ENCODE results near the gene SP4. TPM values are rescaled to one million over a fixed set of nuclear protein-coding genes. Genes with fewer than 3 reads are reported as not detected.

Gene SP4
- 1 to 10 TPM; 2.6 to 7.3 (median 6.2) TPM for total RNA-seq

DNA sequence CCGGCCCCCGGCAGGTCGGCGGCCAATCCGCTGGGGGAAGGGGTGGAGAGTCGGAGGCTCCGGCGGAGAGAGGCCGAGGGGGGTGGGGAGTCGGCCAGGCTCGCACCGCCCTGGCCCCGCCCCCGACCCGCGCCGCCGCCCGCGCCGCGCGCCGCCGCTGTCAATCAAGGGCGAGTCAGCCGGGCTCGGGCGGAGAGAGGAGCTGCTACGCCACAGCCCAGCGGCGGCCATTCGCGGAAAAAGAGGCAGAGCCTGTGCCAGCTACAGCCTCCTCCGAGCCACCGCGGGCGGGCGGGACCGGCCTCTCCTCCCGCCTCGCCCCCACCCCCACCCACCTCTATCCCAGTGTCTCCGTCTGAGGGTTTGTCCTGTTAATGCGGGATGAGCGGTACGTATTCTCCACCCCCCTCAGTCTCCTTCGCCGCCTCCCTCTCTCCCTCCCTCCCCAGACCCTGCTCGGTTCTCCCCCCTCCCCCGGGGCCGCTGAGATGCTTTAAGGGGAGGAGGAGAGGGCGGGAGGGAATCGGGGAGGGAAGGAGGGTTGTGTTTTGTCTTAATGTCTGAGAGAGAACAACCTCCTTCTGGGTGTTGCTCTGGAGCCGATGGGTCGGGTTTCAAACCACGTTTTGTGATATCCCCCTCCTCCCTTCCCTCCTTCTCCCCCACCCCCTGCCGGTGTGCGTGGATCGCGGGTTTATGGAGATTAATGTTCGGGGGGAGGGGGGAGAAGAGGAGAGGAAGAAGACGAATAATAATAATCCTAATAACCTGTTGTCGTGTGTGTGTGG, at the start of gene SP4:
Gene SP4, plus strand, starts transcription at position 213 of the 788 bp plus-strand sequence. Its CDS starts 169 bp downstream, at position 382.
- Histone ChIP-seq H3K27me3 (no peaks in the 10 kb centered on the region), H3K4me1 (peaks cover 4 to 40% (median 11%) of the 10 kb centered on the region in 4 donors), H3K9me3 (no peaks in the 10 kb centered on the region), H3K27ac (peak within 1 kb of the TSS; percentile 95 to 100 (median 98)), H3K4me3 (peak within 1 kb of the TSS; percentile 67 to 99 (median 91)), H3K36me3 (no peaks in the 10 kb centered on the region)
- DNase-seq: peak; percentile 97
- intact Hi-C loops (cut with DNase I; ENCODE audit: low total_unique reads) (loop anchor here (10.0 kb wide), 1 partner anchor 633 kb away; no protein-coding TSS in a partner anchor), in situ Hi-C loops (cut with MboI; ENCODE audit: low pct_ligation_motif_present in 1 of 4, low pct_unique_long_range_greater_than_20kb in 1 of 4, low sequenced_read_pairs in 3 of 4) (no loop called here)
- 0% methylated on average over 4 to 29 of the region's 63 CpGs for WGBS, 2 donors (ENCODE audit: low coverage in 1 of 2)
- TF ChIP-seq EP300 (IDR thresholded peaks at IDR 0.05; ENCODE audit: low read depth) (no peak), POLR2A (IDR thresholded peaks at IDR 0.05) (no peak), POLR2AphosphoS5 (IDR thresholded peaks at IDR 0.05) (peak; percentile 34 to 81 (median 50)), CTCF (IDR thresholded peaks at IDR 0.05) (no peak)

- 20 to 25% methylated on average over 2 of the region's 2 CpGs for WGBS, 2 donors (ENCODE audit: low coverage in 1 of 2)
- Histone ChIP-seq H3K9me3 (no peaks in the 10 kb centered on the region), H3K36me3 (no peaks in the 10 kb centered on the region), H3K4me1 (no peaks in the 10 kb centered on the region), H3K4me3 (no peak overlapping the region), H3K27me3 (no peaks in the 10 kb centered on the region), H3K27ac (no peak overlapping the region)
- in situ Hi-C loops (cut with MboI; ENCODE audit: low pct_ligation_motif_present in 1 of 4, low pct_unique_long_range_greater_than_20kb in 1 of 4, low sequenced_read_pairs in 3 of 4): no loop called here
- no peak for DNase-seq
- TF ChIP-seq POLR2A (IDR thresholded peaks at IDR 0.05) (no peak), POLR2AphosphoS5 (IDR thresholded peaks at IDR 0.05) (no peak), EP300 (IDR thresholded peaks at IDR 0.05; ENCODE audit: low read depth) (no peak), CTCF (IDR thresholded peaks at IDR 0.05) (no peak)
- intact Hi-C loops (cut with DNase I; ENCODE audit: low total_unique reads): loop anchor here (10.0 kb wide), 1 partner anchor 1821 kb away; no protein-coding TSS in a partner anchor
These were observed 44.4 kb upstream of the SP4 start for GRCh38 chr7:21383227-21384220.

- WGBS, 2 donors (ENCODE audit: low coverage in 1 of 2): 21 to 22% methylated on average over 2 of the region's 2 CpGs
- TF ChIP-seq POLR2A (IDR thresholded peaks at IDR 0.05): no peak
- TF ChIP-seq POLR2AphosphoS5 (IDR thresholded peaks at IDR 0.05): no peak
These were observed 33.9 kb upstream of the SP4 start for GRCh38 chr7:21393937-21394336.

DNA sequence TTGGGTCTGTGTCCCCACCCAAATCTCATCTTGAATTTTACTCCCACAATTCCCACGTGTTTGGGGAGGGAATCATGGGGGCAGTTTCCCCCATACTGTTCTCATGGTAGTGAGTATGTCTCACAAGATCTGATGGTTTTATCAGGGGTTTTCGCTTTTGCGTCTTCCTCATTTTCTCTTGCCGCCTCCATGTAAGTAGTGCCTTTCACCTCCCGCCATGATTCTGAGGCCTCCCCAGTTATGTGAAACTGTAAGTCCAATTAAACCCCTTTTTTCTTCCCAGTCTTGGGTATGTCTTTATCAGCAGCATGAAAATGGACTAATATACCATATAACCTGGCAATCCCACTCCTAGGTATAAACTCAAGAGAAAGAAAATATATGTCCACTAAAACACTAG, 25.9 kb upstream of the SP4 start:
- Histone ChIP-seq H3K27me3 (no peaks in the 10 kb centered on the region), H3K4me1 (no peaks in the 10 kb centered on the region), H3K4me3 (no peak overlapping the region), H3K36me3 (no peaks in the 10 kb centered on the region), H3K9me3 (no peaks in the 10 kb centered on the region), H3K27ac (no peak overlapping the region)
- intact Hi-C loops (cut with DNase I; ENCODE audit: low total_unique reads) (no loop called here), in situ Hi-C loops (cut with MboI; ENCODE audit: low pct_ligation_motif_present in 1 of 4, low pct_unique_long_range_greater_than_20kb in 1 of 4, low sequenced_read_pairs in 3 of 4) (no loop called here)
- no peak for TF ChIP-seq CTCF (IDR thresholded peaks at IDR 0.05)
- no peak for TF ChIP-seq POLR2A (IDR thresholded peaks at IDR 0.05)
- TF ChIP-seq EP300 (IDR thresholded peaks at IDR 0.05; ENCODE audit: low read depth): no peak
- TF ChIP-seq POLR2AphosphoS5 (IDR thresholded peaks at IDR 0.05): no peak
- no peak for DNase-seq
- 95% methylated on average over 5 of the region's 5 CpGs; no CpG with 5 or more reads in 1 of the 2 donors for WGBS, 2 donors (ENCODE audit: low coverage in 1 of 2)

More at GRCh38 chr7:21393937-21394336, 33.9 kb upstream of the SP4 start:
- peaks cover 0 to 14% (median 2%) of the 10 kb centered on the region in 4 donors for H3K4me1 ChIP-seq
- in situ Hi-C loops (cut with MboI; ENCODE audit: low pct_ligation_motif_present in 1 of 4, low pct_unique_long_range_greater_than_20kb in 1 of 4, low sequenced_read_pairs in 3 of 4): no loop called here
- no peaks in the 10 kb centered on the region for H3K36me3 ChIP-seq
- H3K4me3 ChIP-seq: no peak overlapping the region
- no peak overlapping the region for H3K27ac ChIP-seq
- intact Hi-C loops (cut with DNase I; ENCODE audit: low total_unique reads): no loop called here
- no peaks in the 10 kb centered on the region for H3K9me3 ChIP-seq
- DNase-seq: no peak
- H3K27me3 ChIP-seq: no peaks in the 10 kb centered on the region

Data from transverse colon (tissue), 4 donors.